Urinary bladder (tissue), 4 donors: ENCODE results near the gene TEX53. TPM values are rescaled to one million over a fixed set of nuclear protein-coding genes. Genes with fewer than 3 reads are reported as not detected.

Experiments
- DNase-seq: peaks from one replicate; pipeline ENCODE4 v3.0.0-alpha.2; 2015; ENCODE audit errors: extremely low spot score
- H3K27ac ChIP-seq: one replicate; pipeline ENCODE4 v1.5.1; 2013; ENCODE audit warnings: low read depth, mild to moderate bottlenecking, moderate library complexity
- H3K36me3 ChIP-seq: one replicate; pipeline ENCODE4 v1.6.1; 2013; ENCODE audit warnings: mild to moderate bottlenecking, moderate library complexity; ENCODE audit not compliant: insufficient read depth
- H3K4me1 ChIP-seq: one replicate; pipeline ENCODE4 v1.6.1; 2013; ENCODE audit warnings: mild to moderate bottlenecking, moderate library complexity; ENCODE audit not compliant: insufficient read depth
- H3K4me3 ChIP-seq: one replicate; pipeline ENCODE4 v1.5.1; 2013; ENCODE audit warnings: low read depth, low read length
- WGBS: extraction: QIAGEN DNeasy Blood & Tissue Kit; methylation state at CpG from one replicate; pipeline ENCODE4 v1.1.7; 2013; 5-methylcytosine and 5-hydroxymethylcytosine counted together
- polyA plus RNA-seq: library from polyadenylated mRNA; stranded (reverse); fragments of 200-250 nt; gene quantifications from one replicate; pipeline ENCODE4 v1.2.3, GENCODE V29; 2013
- total RNA-seq: library from RNA; depleted of rRNA; stranded (reverse); fragments of >200 nt; gene quantifications from one replicate; pipeline ENCODE4 v1.2.3, GENCODE V29; 2014
- donor health status: healthy with polysubstance abuse.
- donor health status: healthy.

The TEX53 gene
- total and polyA plus RNA-seq, 2 donors = not detected

GRCh38 chr9:114674076-114674797 is 16.6 kb upstream of the TEX53 start:
- H3K4me1 ChIP-seq = no peaks in the 10 kb centered on the region
- no peak overlapping the region for H3K27ac ChIP-seq
- DNase-seq = no peak
- H3K4me3 ChIP-seq = no peak overlapping the region
- WGBS = 93% methylated on average over 2 of the region's 2 CpGs
- no peaks in the 10 kb centered on the region for H3K36me3 ChIP-seq

DNA sequence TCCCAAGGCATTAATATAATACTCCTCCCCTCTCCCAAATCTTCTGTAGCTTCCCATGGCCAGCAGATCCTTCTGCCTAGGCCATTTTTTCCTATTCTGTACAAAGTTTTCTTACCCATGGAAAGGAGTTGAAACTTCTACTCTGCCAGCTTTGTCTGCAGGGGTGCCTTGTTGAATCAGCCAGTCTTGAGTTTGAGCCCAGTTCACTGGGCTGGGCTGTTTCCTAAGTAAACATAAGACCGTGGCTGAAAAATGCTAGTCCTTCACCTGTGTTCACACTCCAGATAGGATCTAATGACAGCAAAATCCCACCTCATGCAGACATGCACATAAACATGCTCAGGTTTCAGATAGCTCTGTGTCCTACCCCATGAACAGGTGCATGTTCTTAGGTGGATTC is 14.0 kb upstream of the TEX53 start:
- Histone ChIP-seq H3K27ac (no peak overlapping the region), H3K4me1 (no peaks in the 10 kb centered on the region), H3K4me3 (no peak overlapping the region), H3K36me3 (no peaks in the 10 kb centered on the region)
- DNase-seq = no peak
- WGBS = 27% methylated on average over 1 of the region's 1 CpG

- no peak for DNase-seq
- no peak overlapping the region for H3K27ac ChIP-seq
- no peaks in the 10 kb centered on the region for H3K4me1 ChIP-seq
- H3K4me3 ChIP-seq = no peak overlapping the region
- H3K36me3 ChIP-seq = no peaks in the 10 kb centered on the region
These were observed 12.4 kb upstream of the TEX53 start for GRCh38 chr9:114669961-114670360.

GRCh38 chr9:114668146-114668545 is 10.5 kb upstream of the TEX53 start:
- Histone ChIP-seq H3K36me3 (no peaks in the 10 kb centered on the region), H3K4me3 (no peak overlapping the region), H3K4me1 (no peaks in the 10 kb centered on the region), H3K27ac (no peak overlapping the region)
- DNase-seq = no peak
- WGBS = 50% methylated on average over 6 of the region's 6 CpGs

DNA sequence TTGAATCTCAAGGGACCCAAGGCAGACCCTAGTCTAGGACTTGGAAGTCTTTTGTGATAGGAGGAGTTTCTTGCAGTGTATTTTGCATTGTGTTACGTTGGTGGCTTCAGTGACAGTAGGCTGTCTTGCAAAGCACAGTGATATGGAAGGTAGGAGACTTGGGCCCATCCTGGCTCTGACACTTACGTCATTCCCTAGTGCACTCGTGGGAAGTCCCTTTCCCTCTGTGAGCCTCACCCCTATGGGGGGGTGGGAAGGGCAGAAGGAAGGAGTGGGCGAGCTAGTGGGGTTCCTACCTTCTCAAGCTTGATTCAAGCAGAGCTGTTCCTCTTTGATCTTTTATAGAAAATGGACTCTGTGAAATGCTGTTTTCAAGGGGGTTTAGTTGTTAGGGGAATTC is 9.2 kb upstream of the TEX53 start:
- Histone ChIP-seq H3K4me3 (no peak overlapping the region), H3K36me3 (no peaks in the 10 kb centered on the region), H3K27ac (no peak overlapping the region), H3K4me1 (no peaks in the 10 kb centered on the region)
- no peak for DNase-seq
- 58% methylated on average over 4 of the region's 4 CpGs for WGBS

DNA sequence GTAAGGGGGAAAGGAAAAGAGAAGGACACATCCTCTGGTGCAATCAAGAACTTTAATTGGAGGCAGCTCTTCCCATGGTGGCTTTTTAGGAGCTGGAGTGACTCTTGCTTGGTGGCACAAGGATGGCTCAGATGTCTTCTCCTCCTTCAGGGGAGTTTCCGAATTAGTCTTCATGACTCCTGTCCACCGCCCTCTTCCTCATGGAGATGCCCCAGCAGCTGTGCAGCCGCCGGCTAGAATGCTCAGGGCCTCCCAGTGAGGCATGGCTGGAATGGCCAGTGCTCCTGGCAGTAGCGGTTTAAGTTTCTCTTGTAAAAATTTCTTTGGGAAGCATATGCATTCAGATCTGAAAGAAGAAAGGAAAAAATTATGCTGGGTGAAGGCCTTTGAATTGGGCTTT is 8.8 kb upstream of the TEX53 start:
- Histone ChIP-seq H3K27ac (no peak overlapping the region), H3K4me3 (no peak overlapping the region)
- WGBS = 94% methylated on average over 5 of the region's 5 CpGs

GRCh38 chr9:114664181-114664580 is 6.6 kb upstream of the TEX53 start:
- no peak for DNase-seq
- Histone ChIP-seq H3K4me3 (no peak overlapping the region), H3K4me1 (no peaks in the 10 kb centered on the region), H3K36me3 (no peaks in the 10 kb centered on the region), H3K27ac (no peak overlapping the region)
- WGBS = 83% methylated on average over 3 of the region's 3 CpGs

More for the DNA sequence above, 8.8 kb upstream of the TEX53 start:
- no peak for DNase-seq
- no peaks in the 10 kb centered on the region for H3K4me1 ChIP-seq
- no peaks in the 10 kb centered on the region for H3K36me3 ChIP-seq

DNA sequence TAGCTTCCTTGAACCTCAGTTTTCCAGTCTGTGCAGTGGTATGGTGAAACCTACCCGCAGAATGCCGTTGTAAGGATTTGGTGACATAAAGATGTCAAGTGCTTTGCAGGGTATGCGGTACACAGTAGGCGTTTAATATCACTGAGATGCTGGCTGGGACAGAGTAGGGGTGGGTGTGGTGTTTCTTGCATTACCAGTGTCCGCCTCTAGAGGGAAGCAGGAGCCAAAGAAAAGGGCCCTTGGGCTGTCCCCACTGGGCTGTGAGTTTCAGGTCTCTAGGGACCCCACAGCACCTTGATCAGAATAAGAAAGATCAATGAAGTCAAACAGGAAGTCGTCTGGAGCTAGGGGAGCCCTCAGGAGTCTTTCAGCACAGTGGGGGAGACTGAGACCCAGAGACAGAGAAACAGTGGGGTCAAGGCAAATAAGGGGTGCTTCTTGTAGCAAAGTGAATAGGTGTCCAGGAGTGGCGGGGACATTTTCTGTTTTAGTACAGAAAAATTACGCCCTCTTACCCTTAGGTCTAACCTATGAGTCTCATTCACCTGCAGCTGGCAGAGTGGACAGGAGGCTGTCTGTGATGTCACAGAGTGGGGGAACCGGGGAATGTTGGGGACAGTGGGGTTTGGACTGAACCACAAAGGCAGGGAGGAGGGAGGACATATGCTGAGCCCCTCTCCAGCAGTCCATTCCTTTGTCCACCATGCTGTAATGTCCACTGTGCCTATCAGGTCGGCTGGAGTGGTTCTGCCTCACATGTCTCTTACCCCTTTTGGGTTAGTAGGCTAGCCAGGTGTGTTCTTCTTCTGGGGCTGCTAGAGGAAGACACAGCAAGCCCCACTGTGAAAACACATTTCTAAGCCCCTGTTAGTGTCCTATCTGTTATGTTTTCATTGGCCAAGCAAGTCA is 4.7 kb upstream of the TEX53 start:
- 45% methylated on average over 10 of the region's 10 CpGs for WGBS
- no peak for DNase-seq
- no peak overlapping the region for H3K27ac ChIP-seq

GRCh38 chr9:114656301-114656700 is 1.3 kb downstream of the TEX53 start:
- WGBS = 82% methylated on average over 12 of the region's 12 CpGs
- Histone ChIP-seq H3K36me3 (no peaks in the 10 kb centered on the region), H3K4me1 (no peaks in the 10 kb centered on the region), H3K27ac (no peak overlapping the region), H3K4me3 (no peak overlapping the region)
- no peak for DNase-seq

More for the DNA sequence above, 4.7 kb upstream of the TEX53 start:
- no peaks in the 10 kb centered on the region for H3K4me1 ChIP-seq
- no peaks in the 10 kb centered on the region for H3K36me3 ChIP-seq
- H3K4me3 ChIP-seq = no peak overlapping the region

- 87% methylated on average over 8 of the region's 8 CpGs for WGBS
- Histone ChIP-seq H3K4me3 (no peak overlapping the region), H3K36me3 (no peaks in the 10 kb centered on the region), H3K4me1 (no peaks in the 10 kb centered on the region), H3K27ac (no peak overlapping the region)
- no peak for DNase-seq
These were observed 1.9 kb downstream of the TEX53 start for GRCh38 chr9:114655689-114656088.

DNA sequence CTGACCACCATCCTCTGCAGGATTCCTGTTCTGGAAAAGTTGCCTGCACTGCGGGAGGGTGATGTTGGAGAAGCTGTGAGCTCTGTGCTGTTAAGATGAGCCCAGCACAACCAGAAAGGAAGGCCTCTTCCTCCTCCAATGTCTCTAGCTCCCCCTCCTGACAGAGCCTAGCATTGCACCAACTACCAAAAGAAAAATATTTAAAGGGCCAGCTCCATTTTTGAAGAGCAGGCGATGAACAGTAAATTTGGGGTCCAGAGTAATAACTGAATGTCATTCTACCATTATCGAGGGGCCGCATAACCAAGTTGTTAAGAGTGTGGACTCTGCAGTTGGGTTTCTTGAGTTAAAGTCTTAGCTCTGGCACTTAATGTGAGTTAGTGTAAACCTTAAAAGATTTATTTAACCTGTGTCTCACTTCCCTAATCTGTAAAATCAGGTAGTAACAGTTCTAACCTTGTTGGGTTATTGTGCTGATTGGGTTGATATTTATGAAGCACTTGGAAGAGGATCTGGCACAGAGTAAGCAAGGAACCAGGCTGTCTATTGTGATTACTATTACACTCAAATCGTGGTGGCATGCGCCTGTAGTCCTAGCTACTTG is 3.9 kb downstream of the TEX53 start:
- no peak overlapping the region for H3K4me3 ChIP-seq
- no peak overlapping the region for H3K27ac ChIP-seq
- 36% methylated on average over 6 of the region's 6 CpGs for WGBS
- peak; percentile 56 for DNase-seq
- no peaks in the 10 kb centered on the region for H3K4me1 ChIP-seq
- no peaks in the 10 kb centered on the region for H3K36me3 ChIP-seq

GRCh38 chr9:114652776-114653555 is 4.6 kb downstream of the TEX53 start:
- 81% methylated on average over 2 of the region's 2 CpGs for WGBS
- Histone ChIP-seq H3K4me1 (no peaks in the 10 kb centered on the region), H3K36me3 (no peaks in the 10 kb centered on the region), H3K27ac (no peak overlapping the region), H3K4me3 (no peak overlapping the region)
- DNase-seq = no peak

- no peaks in the 10 kb centered on the region for H3K36me3 ChIP-seq
- DNase-seq = no peak
- H3K4me1 ChIP-seq = no peaks in the 10 kb centered on the region
- no peak overlapping the region for H3K4me3 ChIP-seq
- H3K27ac ChIP-seq = no peak overlapping the region
- WGBS = 92% methylated on average over 5 of the region's 5 CpGs
These were observed 13.7 kb downstream of the TEX53 start for GRCh38 chr9:114643896-114644295.
